HG02623 (cell line): ENCODE data around the gene SLC25A15.
"Not testable (repeated sequence)": the region's sequence is repeated elsewhere in the genome, so short reads cannot be mapped to it uniquely, and the experiment has no call there.

Experiments
- ATAC-seq: cut with Tn5 transposase; IDR thresholded peaks from one replicate; pipeline ENCODE4 v1.9.1; 2021; ENCODE audit warnings: moderate library complexity; ENCODE audit not compliant: unreplicated experiment

Gene SLC25A15

GRCh38 chr13:40812724-40813445, 23.5 kb downstream of the SLC25A15 start:
- ATAC-seq, result no peak

GRCh38 chr13:40813667-40814454, 24.4 kb downstream of the SLC25A15 start:
- no peak for ATAC-seq

GRCh38 chr13:40814803-40815202, 25.4 kb downstream of the SLC25A15 start:
- ATAC-seq, result no peak

DNA sequence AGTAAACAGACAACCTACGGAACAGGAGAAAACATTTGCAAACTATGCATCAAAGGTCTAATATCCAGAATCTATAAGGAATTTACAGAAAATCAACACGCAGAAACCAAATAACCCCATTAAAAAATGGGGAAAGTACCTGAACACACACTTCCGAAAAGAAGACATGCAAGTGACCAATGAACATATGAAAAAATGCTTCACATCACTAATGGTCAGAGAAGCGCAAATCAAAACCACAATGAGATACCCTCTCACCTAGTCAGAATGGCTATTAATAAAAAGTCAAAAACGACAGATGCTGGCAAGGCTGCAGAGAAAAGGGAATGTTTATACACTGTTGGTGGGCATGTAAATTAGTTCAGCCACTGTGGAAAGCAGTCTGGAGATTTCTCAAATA, 29.5 kb downstream of the SLC25A15 start:
- ATAC-seq, result no peak

- no peak for ATAC-seq
Observed at GRCh38 chr13:40819797-40820315, 30.4 kb downstream of the SLC25A15 start.

- ATAC-seq, result not testable (repeated sequence)
Observed at GRCh38 chr13:40839725-40840124, 50.3 kb downstream of the SLC25A15 start.

DNA sequence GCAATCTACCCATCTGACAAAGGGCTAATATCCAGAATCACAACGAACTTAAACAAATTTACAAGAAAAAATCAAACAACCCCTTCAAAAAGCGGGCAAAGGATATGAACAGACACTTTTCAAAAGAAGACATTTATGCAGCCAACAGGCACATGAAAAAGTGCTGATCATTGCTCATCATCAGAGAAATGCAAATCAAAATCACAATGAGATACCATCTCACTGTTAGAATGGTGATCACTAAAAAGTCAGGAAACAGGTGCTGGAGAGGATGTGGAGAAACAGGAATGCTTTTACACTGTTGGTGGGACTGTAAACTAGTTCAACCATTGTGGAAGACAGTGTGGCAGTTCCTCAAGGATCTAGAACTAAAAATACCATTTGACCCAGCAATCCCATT, 51.5 kb downstream of the SLC25A15 start:
- not testable (repeated sequence) for ATAC-seq
